ENCODE data around the gene TACC2. TPM values are rescaled to one million over a fixed set of nuclear protein-coding genes. Genes with fewer than 3 reads are reported as not detected.
"Not testable (repeated sequence)": the region's sequence is repeated elsewhere in the genome, so short reads cannot be mapped to it uniquely, and the experiment has no call there.

TACC2 gene
- total RNA-seq, 1 experiment from 2014 or later = not detected

GRCh38 chr10:121956111-121957061, 32.6 kb upstream of the TACC2 start:
- Histone ChIP-seq H3K79me2 (ENCODE audit: low read length) (no peaks in the 10 kb centered on the region), H3K9ac (ENCODE audit: low read length) (no peak overlapping the region), H4K20me1 (ENCODE audit: insufficient read depth, low read depth, low read length) (no peaks in the 10 kb centered on the region), H3K4me3 (ENCODE audit: low read length) (no peak overlapping the region), H3K27ac (ENCODE audit: low read length) (no peak overlapping the region), H3K4me2 (ENCODE audit: low read depth, low read length, poor library complexity, severe bottlenecking) (no peak overlapping the region), H3K27me3 (ENCODE audit: low read length) (no peaks in the 10 kb centered on the region), H3K9me3 (ENCODE audit: low read length) (no peaks in the 10 kb centered on the region), H3K4me1 (ENCODE audit: low read length) (no peaks in the 10 kb centered on the region), H2AFZ (ENCODE audit: low read length) (no peak overlapping the region), H3K36me3 (ENCODE audit: insufficient read depth, low read length) (peaks cover 34% of the 10 kb centered on the region), H3K9me2 (replicated peaks; ENCODE audit: insufficient read depth, low read length) (no peaks in the 10 kb centered on the region)
- DNase-seq = no peak

DNA sequence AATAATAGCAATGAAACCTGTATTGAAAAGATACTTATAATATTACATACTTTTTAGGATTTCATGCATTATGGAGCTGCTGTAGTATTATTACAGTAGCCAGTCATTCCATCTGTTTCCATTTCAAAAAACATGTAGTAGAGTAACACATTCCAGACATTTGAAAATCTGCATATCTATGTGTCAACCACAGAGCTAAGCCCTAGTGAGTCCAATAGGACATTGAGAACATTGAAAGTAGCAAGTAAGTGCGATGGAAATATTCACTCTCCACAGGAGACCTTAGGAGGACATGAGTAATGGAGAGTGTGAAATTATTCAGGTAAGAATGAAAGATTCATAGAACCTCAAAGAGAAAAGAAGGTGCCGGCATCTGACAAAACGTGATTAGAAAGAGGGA, 29.3 kb upstream of the TACC2 start:
- H3K9me2 ChIP-seq (replicated peaks; ENCODE audit: insufficient read depth, low read length) = no peaks in the 10 kb centered on the region
- no peak for DNase-seq
- H3K27me3 ChIP-seq (ENCODE audit: low read length) = no peaks in the 10 kb centered on the region
- no peak overlapping the region for H3K27ac ChIP-seq (ENCODE audit: low read length)
- no peak overlapping the region for H3K9ac ChIP-seq (ENCODE audit: low read length)
- H3K9me3 ChIP-seq (ENCODE audit: low read length) = no peaks in the 10 kb centered on the region
- no peaks in the 10 kb centered on the region for H3K4me1 ChIP-seq (ENCODE audit: low read length)
- H3K4me2 ChIP-seq (ENCODE audit: low read depth, low read length, poor library complexity, severe bottlenecking) = no peak overlapping the region
- H2AFZ ChIP-seq (ENCODE audit: low read length) = no peak overlapping the region
- no peak overlapping the region for H3K4me3 ChIP-seq (ENCODE audit: low read length)
- H3K36me3 ChIP-seq (ENCODE audit: insufficient read depth, low read length) = peaks cover 38% of the 10 kb centered on the region
- H3K79me2 ChIP-seq (ENCODE audit: low read length) = no peaks in the 10 kb centered on the region
- H4K20me1 ChIP-seq (ENCODE audit: insufficient read depth, low read depth, low read length) = no peaks in the 10 kb centered on the region

- Histone ChIP-seq H3K36me3 (ENCODE audit: insufficient read depth, low read length) (peaks cover 49% of the 10 kb centered on the region), H3K9me2 (replicated peaks; ENCODE audit: insufficient read depth, low read length) (no peaks in the 10 kb centered on the region)
- DNase-seq = no peak
These were observed 27.5 kb upstream of the TACC2 start for GRCh38 chr10:121961456-121961855.

DNA sequence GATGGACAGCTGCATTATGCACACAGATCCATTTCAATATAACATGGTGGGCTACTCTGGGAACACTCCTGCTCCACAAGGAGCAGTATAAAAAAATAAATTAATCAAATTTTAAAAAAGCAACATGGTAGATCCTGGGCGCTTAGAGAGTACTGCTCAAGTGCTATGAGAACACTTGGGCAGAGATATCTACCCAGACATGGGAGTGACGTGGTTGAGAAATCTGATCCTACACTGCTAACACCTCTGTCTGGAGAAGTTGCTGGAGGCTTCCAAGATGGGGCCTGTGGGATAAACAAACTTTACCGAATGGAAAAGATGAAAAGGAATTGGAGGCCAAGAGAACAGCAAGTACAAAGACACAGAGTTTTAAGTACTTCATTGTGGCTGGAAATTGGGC, 23.0 kb upstream of the TACC2 start:
- 0 out of 2 replicates have a peak, but pooled peaks cover 2% of the 10 kb centered on the region for H3K79me2 ChIP-seq (ENCODE audit: low read length)
- H3K36me3 ChIP-seq (ENCODE audit: insufficient read depth, low read length) = peaks cover 44% of the 10 kb centered on the region; the same call in 1 of the 2 replicates
- H3K4me2 ChIP-seq (ENCODE audit: low read depth, low read length, poor library complexity, severe bottlenecking) = no peak overlapping the region
- no peaks in the 10 kb centered on the region for H3K27me3 ChIP-seq (ENCODE audit: low read length)
- no peak overlapping the region for H2AFZ ChIP-seq (ENCODE audit: low read length)
- no peak overlapping the region for H3K27ac ChIP-seq (ENCODE audit: low read length)
- DNase-seq = no peak
- H4K20me1 ChIP-seq (ENCODE audit: insufficient read depth, low read depth, low read length) = no peaks in the 10 kb centered on the region
- no peaks in the 10 kb centered on the region for H3K9me3 ChIP-seq (ENCODE audit: low read length)
- H3K4me3 ChIP-seq (ENCODE audit: low read length) = no peak overlapping the region
- no peak overlapping the region for H3K9ac ChIP-seq (ENCODE audit: low read length)
- no peaks in the 10 kb centered on the region for H3K9me2 ChIP-seq (replicated peaks; ENCODE audit: insufficient read depth, low read length)
- H3K4me1 ChIP-seq (ENCODE audit: low read length) = no peaks in the 10 kb centered on the region

More at GRCh38 chr10:121961456-121961855, 27.5 kb upstream of the TACC2 start:
- no peak overlapping the region for H3K27ac ChIP-seq (ENCODE audit: low read length)
- H2AFZ ChIP-seq (ENCODE audit: low read length) = no peak overlapping the region
- H3K9me3 ChIP-seq (ENCODE audit: low read length) = no peaks in the 10 kb centered on the region
- H4K20me1 ChIP-seq (ENCODE audit: insufficient read depth, low read depth, low read length) = no peaks in the 10 kb centered on the region
- H3K4me1 ChIP-seq (ENCODE audit: low read length) = no peaks in the 10 kb centered on the region
- H3K9ac ChIP-seq (ENCODE audit: low read length) = no peak overlapping the region
- no peak overlapping the region for H3K4me2 ChIP-seq (ENCODE audit: low read depth, low read length, poor library complexity, severe bottlenecking)
- no peaks in the 10 kb centered on the region for H3K27me3 ChIP-seq (ENCODE audit: low read length)
- H3K79me2 ChIP-seq (ENCODE audit: low read length) = no peaks in the 10 kb centered on the region
- H3K4me3 ChIP-seq (ENCODE audit: low read length) = no peak overlapping the region

DNA sequence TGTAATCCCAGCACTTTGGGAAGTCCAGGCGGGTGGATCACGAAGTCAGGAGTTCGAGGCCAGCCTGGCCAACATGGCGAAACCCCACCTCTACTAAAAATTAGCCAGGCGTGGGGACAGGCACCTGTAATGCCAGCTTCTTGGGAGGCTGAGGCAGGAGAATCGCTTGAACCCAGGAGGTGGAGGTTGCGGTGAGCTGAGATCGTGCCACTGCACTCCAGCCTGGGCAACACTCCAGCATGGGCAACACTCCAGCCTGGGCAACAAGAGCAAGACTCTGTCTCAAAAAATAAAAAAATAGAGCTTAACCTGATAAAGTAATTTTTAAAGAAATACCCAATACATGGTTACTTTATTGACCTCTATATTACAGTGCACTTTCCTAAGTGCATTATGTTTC, 19.9 kb upstream of the TACC2 start:
- H2AFZ ChIP-seq (ENCODE audit: low read length); H3K4me3 ChIP-seq (ENCODE audit: low read length); DNase-seq; H3K4me1 ChIP-seq (ENCODE audit: low read length); H3K9ac ChIP-seq (ENCODE audit: low read length); H3K27ac ChIP-seq (ENCODE audit: low read length); H3K9me3 ChIP-seq (ENCODE audit: low read length); H4K20me1 ChIP-seq (ENCODE audit: insufficient read depth, low read depth, low read length); H3K27me3 ChIP-seq (ENCODE audit: low read length); H3K9me2 ChIP-seq (replicated peaks; ENCODE audit: insufficient read depth, low read length); H3K4me2 ChIP-seq (ENCODE audit: low read depth, low read length, poor library complexity, severe bottlenecking): not testable (repeated sequence)
- Histone ChIP-seq H3K36me3 (ENCODE audit: insufficient read depth, low read length) (peaks cover 46% of the 10 kb centered on the region; the same call in 1 of the 2 replicates), H3K79me2 (ENCODE audit: low read length) (peaks cover 30% of the 10 kb centered on the region)

GRCh38 chr10:121974019-121974534, 14.9 kb upstream of the TACC2 start:
- Histone ChIP-seq H4K20me1 (ENCODE audit: insufficient read depth, low read depth, low read length) (peaks cover 9% of the 10 kb centered on the region; the same call in 1 of the 2 replicates), H3K36me3 (ENCODE audit: insufficient read depth, low read length) (peaks cover 13% of the 10 kb centered on the region; the same call in 1 of the 2 replicates), H3K27ac (ENCODE audit: low read length) (peak overlapping the region; percentile 88; the same call in 1 of the 2 replicates), H3K27me3 (ENCODE audit: low read length) (no peaks in the 10 kb centered on the region), H3K9ac (ENCODE audit: low read length) (peak overlapping the region; percentile 100), H3K9me2 (replicated peaks; ENCODE audit: insufficient read depth, low read length) (no peaks in the 10 kb centered on the region), H2AFZ (ENCODE audit: low read length) (0 out of 2 replicates have a peak overlapping the region, but pooled peaks have one; percentile 16), H3K4me3 (ENCODE audit: low read length) (peak overlapping the region; percentile 96), H3K79me2 (ENCODE audit: low read length) (peaks cover 38% of the 10 kb centered on the region), H3K4me2 (ENCODE audit: low read depth, low read length, poor library complexity, severe bottlenecking) (peak overlapping the region; percentile 87), H3K4me1 (ENCODE audit: low read length) (peaks cover 13% of the 10 kb centered on the region), H3K9me3 (ENCODE audit: low read length) (0 out of 2 replicates have a peak, but pooled peaks cover 3% of the 10 kb centered on the region)
- no peak for DNase-seq

DNA sequence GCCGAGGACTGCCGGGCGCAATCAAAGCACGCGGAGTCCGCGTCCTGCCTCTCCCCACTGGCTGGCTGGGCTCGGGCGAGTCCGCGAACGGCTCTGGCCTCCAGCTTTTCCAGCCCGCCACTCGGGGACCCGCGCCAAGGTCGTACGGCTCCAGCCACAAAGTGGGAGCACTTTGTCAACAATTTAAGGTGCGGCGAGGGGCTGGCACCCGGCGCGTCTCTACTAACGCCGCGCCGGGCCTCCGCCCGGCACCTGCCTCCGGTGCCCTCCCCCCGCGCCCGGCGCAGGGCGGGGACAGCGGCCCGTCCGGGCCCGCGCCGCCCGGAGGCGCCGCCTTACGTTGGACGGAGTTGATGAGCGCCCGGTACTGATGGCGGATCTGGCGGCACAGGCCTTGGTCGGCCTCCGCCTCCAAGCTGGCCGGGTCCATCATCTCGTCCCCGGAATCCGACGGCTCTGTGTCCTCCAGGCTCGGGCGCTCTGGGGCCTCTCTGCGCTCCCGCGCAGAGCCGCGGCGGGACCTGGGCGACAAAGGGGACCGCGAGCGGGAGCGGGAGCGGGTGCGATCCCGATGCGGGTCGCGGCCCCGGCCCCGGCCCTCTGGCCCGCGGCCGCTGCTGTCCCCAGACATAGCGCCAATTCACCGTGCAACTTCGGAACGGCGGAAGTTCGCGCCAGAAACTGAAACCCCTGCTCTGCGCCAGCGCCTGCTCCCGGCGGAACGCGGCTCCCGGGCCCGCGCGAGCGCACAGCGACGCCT, 14.2 kb upstream of the TACC2 start, which contains the start of gene NSMCE4A:
Gene NSMCE4A, minus strand, starts transcription at position 683 of the 760 bp plus-strand sequence. Its CDS starts 52 bp downstream, at position 631.
- peak; percentile 92 for DNase-seq
- Histone ChIP-seq H4K20me1 (ENCODE audit: insufficient read depth, low read depth, low read length) (peaks cover 9% of the 10 kb centered on the region; the same call in 1 of the 2 replicates), H3K79me2 (ENCODE audit: low read length) (peaks cover 38% of the 10 kb centered on the region), H3K27ac (ENCODE audit: low read length) (peak within 1 kb of the TSS; percentile 88), H3K4me2 (ENCODE audit: low read depth, low read length, poor library complexity, severe bottlenecking) (peak within 1 kb of the TSS; percentile 87), H3K9me2 (replicated peaks; ENCODE audit: insufficient read depth, low read length) (no peaks in the 10 kb centered on the region), H3K9me3 (ENCODE audit: low read length) (0 out of 2 replicates have a peak, but pooled peaks cover 3% of the 10 kb centered on the region), H3K4me1 (ENCODE audit: low read length) (peaks cover 13% of the 10 kb centered on the region), H3K4me3 (ENCODE audit: low read length) (peak within 1 kb of the TSS; percentile 96), H3K27me3 (ENCODE audit: low read length) (no peaks in the 10 kb centered on the region), H3K9ac (ENCODE audit: low read length) (peak within 1 kb of the TSS; percentile 100), H3K36me3 (ENCODE audit: insufficient read depth, low read length) (peaks cover 13% of the 10 kb centered on the region; the same call in 1 of the 2 replicates), H2AFZ (ENCODE audit: low read length) (peak within 1 kb of the TSS; percentile 92)
